ENCODE measurements around the gene ADAT3.

ADAT3 gene

DNA sequence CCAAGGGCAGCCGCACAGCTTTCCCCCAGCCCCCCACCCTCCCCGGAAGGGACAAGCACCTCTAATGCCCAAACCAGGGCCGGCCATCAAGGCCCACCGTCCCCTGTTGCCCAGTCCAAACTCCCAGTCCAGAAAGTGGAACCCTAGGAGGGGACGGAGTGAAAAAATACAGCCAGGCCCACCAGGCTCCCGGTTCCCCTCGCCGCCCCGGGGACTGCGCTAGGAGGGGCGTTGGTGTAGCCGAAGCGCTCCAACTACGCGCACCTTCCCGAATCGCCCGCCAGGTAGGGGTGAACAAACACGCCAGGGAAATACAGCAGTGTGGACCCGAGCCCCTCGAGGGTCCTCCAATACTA is 43.2 kb upstream of the ADAT3 start:
- Histone ChIP-seq H3K4me2 (ENCODE audit: low read length) (peak overlapping the region; percentile 84), H3K4ac (ENCODE audit: low read depth, low read length) (no peak overlapping the region), H4K5ac (ENCODE audit: low read length) (no peak overlapping the region), H2BK5ac (ENCODE audit: low read length) (no peak overlapping the region), H2AK5ac (ENCODE audit: low read length) (no peak overlapping the region), H3K27me3 (ENCODE audit: insufficient read depth, low read length, poor library complexity) (no peaks in the 10 kb centered on the region), H3K79me2 (ENCODE audit: control insufficient read depth, insufficient read depth, low read length) (peaks cover 49% of the 10 kb centered on the region), H3K4me3 (ENCODE audit: low read length) (peak overlapping the region; percentile 84), H3K79me1 (ENCODE audit: low read length) (peaks cover 13% of the 10 kb centered on the region), H3K23ac (ENCODE audit: low read length) (no peak overlapping the region), H3K36me3 (ENCODE audit: control insufficient read depth, insufficient read depth, low read length) (no peaks in the 10 kb centered on the region), H3K27ac (ENCODE audit: low read depth, low read length) (no peak overlapping the region), H3K9ac (ENCODE audit: low read length) (peak overlapping the region; percentile 82), H2BK120ac (ENCODE audit: low read depth, low read length) (no peak overlapping the region), H3K56ac (ENCODE audit: low read length) (peak overlapping the region; percentile 90), H3K4me1 (ENCODE audit: control insufficient read depth, low read depth, low read length) (peaks cover 13% of the 10 kb centered on the region), H2BK15ac (replicated peaks; ENCODE audit: low read depth) (no peak overlapping the region), H3K18ac (ENCODE audit: low read length) (peak overlapping the region; percentile 71), H4K8ac (ENCODE audit: low read depth, low read length) (no peak overlapping the region)
- DNase-seq, result no peak
- WGBS (ENCODE audit: extremely low coverage, insufficient coverage, low lambda C conversion rate), result no CpG with 5 or more reads among the region's 21 CpGs

DNA sequence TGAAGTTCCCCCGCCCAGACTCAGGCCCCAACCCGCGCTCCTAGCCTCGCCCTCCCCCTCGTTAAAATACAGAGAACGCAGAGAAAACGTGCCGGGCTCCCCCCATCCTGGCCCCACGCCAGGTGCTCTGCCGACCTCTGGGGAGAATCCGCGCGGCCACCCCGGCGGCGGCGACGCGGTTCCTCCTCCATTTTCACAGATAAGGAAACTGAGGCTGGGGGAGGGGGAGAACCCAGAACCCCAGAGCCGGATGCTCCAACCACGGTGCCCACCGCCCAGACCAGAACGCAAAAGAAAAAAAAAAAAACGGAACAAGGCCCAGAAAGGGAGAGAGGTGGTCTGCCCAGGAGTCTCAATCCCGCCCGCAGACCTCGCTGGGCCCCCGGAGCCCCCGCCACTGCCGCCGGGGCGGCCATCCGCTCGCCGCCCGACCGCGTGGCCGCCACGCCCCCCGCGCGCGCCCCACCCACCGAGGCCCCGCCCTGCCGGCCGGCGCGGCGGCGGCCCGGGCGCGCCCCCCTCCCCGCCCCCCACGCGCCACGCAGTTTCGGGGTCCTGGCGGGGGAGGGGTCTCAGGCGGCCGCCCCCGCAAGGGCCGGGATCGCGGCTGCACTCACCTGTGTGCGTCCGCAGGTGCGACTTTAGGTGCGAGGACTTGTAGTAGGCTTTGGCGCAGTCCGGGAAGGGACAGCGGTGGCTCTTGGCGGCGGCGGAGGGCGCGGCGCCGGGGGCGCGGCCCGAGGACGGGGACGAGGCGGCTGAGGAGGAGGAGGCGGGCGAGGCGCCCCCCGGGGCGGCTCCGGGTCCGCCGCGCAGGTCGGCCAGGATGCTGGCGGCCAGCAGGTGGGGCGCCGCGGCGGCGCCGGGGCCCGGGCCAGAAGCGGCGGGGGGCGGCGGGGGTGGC is 42.5 kb upstream of the ADAT3 start:
- no peak overlapping the region for H2AK5ac ChIP-seq (ENCODE audit: low read length)
- H3K4me2 ChIP-seq (ENCODE audit: low read length), result peak overlapping the region; percentile 84
- H3K27ac ChIP-seq (ENCODE audit: low read depth, low read length), result peak overlapping the region; percentile 80
- H3K79me1 ChIP-seq (ENCODE audit: low read length), result peaks cover 13% of the 10 kb centered on the region
- peaks cover 12% of the 10 kb centered on the region for H3K4me1 ChIP-seq (ENCODE audit: control insufficient read depth, low read depth, low read length)
- no peak overlapping the region for H4K8ac ChIP-seq (ENCODE audit: low read depth, low read length)
- H3K23ac ChIP-seq (ENCODE audit: low read length), result no peak overlapping the region
- WGBS (ENCODE audit: extremely low coverage, insufficient coverage, low lambda C conversion rate), result no CpG with 5 or more reads among the region's 109 CpGs
- H2BK5ac ChIP-seq (ENCODE audit: low read length), result no peak overlapping the region
- H4K5ac ChIP-seq (ENCODE audit: low read length), result no peak overlapping the region
- H2BK15ac ChIP-seq (replicated peaks; ENCODE audit: low read depth), result no peak overlapping the region
- H3K4ac ChIP-seq (ENCODE audit: low read depth, low read length), result peak overlapping the region; percentile 40
- peak overlapping the region; percentile 90 for H3K9ac ChIP-seq (ENCODE audit: low read length)
- H3K36me3 ChIP-seq (ENCODE audit: control insufficient read depth, insufficient read depth, low read length), result no peaks in the 10 kb centered on the region
- H3K18ac ChIP-seq (ENCODE audit: low read length), result peak overlapping the region; percentile 81
- no peak overlapping the region for H2BK120ac ChIP-seq (ENCODE audit: low read depth, low read length)
- peak; percentile 65 for DNase-seq
- H3K4me3 ChIP-seq (ENCODE audit: low read length), result peak overlapping the region; percentile 88
- H3K56ac ChIP-seq (ENCODE audit: low read length), result peak overlapping the region; percentile 90
- peaks cover 46% of the 10 kb centered on the region for H3K79me2 ChIP-seq (ENCODE audit: control insufficient read depth, insufficient read depth, low read length)
- no peaks in the 10 kb centered on the region for H3K27me3 ChIP-seq (ENCODE audit: insufficient read depth, low read length, poor library complexity)

DNA sequence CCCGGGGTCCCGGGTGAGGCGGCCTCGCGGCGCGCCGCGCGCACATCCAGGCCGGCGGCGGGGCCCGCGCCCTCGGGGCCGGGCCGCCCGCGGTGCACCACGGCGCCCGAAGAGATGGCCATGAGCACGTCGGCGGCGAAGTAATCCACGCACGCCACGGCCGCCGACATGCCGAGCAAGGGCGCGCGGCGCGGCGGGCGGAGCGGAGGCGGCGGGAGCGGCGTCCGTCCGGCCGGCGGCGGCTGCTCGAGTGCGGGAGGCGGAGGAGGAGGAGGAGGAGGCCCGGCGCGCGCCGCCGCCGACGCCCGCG is 41.9 kb upstream of the ADAT3 start, which contains the start of gene KLF16:
TSS of gene KLF16 (minus strand) at position 252 of the 310 bp plus-strand sequence. CDS start at position 170, 82 bp downstream.
- WGBS (ENCODE audit: extremely low coverage, insufficient coverage, low lambda C conversion rate), result no CpG with 5 or more reads among the region's 63 CpGs

DNA sequence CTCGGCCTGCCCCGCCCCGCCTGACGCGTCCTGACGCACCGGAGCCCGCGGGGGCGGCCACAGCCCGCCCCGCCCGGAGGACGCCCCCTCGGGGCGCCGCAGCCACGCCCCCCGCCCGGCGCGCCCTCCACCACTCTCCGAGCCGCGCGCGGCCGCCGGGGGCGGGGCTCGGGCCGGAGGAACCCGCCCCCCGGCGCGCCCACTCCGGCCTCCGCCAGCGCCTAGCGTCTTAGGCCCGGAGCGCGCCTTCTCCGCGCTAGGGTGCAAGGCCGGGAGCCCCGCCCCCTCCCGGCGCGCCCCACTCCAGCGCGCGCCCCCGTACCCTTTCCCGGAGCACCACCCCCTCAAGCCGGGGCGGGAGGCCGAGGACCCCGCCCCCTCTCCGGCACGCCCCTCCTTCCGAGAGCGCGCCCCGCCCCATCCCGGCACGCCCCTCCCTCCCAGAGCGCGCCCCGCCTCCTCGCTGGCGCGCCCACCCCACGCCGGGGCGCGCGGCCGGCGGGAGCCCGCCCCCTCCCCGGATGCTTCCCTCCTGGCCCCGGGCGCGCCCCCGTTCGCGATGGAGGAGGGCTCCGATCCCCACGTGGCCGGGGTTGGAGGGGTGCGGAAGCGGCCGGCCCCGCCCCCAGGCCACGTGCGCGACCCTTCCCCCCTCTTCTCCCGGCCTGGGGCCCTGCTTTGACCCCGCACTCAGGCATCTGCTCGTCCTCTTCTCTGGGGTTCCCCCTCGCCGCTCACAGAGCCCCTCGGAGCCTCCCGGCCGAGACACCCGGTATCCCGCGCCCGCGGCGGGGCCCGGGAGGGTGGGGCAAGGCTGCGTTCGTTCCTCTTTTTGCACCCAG is 41.3 kb upstream of the ADAT3 start:
- Histone ChIP-seq H2BK120ac (ENCODE audit: low read depth, low read length) (peak overlapping the region; percentile 69), H4K5ac (ENCODE audit: low read length) (no peak overlapping the region), H3K27me3 (ENCODE audit: insufficient read depth, low read length, poor library complexity) (no peaks in the 10 kb centered on the region), H3K36me3 (ENCODE audit: control insufficient read depth, insufficient read depth, low read length) (no peaks in the 10 kb centered on the region), H3K56ac (ENCODE audit: low read length) (peak overlapping the region; percentile 93), H3K23ac (ENCODE audit: low read length) (no peak overlapping the region), H4K8ac (ENCODE audit: low read depth, low read length) (peak overlapping the region; percentile 82), H3K4me1 (ENCODE audit: control insufficient read depth, low read depth, low read length) (peaks cover 10% of the 10 kb centered on the region), H3K79me2 (ENCODE audit: control insufficient read depth, insufficient read depth, low read length) (peaks cover 34% of the 10 kb centered on the region), H3K18ac (ENCODE audit: low read length) (peak overlapping the region; percentile 96), H2AK5ac (ENCODE audit: low read length) (no peak overlapping the region), H2BK5ac (ENCODE audit: low read length) (peak overlapping the region; percentile 27), H3K4me2 (ENCODE audit: low read length) (peak overlapping the region; percentile 39), H3K9ac (ENCODE audit: low read length) (peak overlapping the region; percentile 94), H2BK15ac (replicated peaks; ENCODE audit: low read depth) (peak overlapping the region; percentile 10), H3K27ac (ENCODE audit: low read depth, low read length) (peak overlapping the region; percentile 92), H3K4me3 (ENCODE audit: low read length) (peak overlapping the region; percentile 54), H3K4ac (ENCODE audit: low read depth, low read length) (peak overlapping the region; percentile 98), H3K79me1 (ENCODE audit: low read length) (peaks cover 6% of the 10 kb centered on the region)
- no CpG with 5 or more reads among the region's 115 CpGs for WGBS (ENCODE audit: extremely low coverage, insufficient coverage, low lambda C conversion rate)
- peak; percentile 96 for DNase-seq

More for the DNA sequence above, 41.9 kb upstream of the ADAT3 start, which contains the start of gene KLF16:
- H3K9ac ChIP-seq (ENCODE audit: low read length), result peak within 1 kb of the TSS; percentile 94
- peak within 1 kb of the TSS; percentile 96 for H3K18ac ChIP-seq (ENCODE audit: low read length)
- DNase-seq, result no peak
- H3K79me2 ChIP-seq (ENCODE audit: control insufficient read depth, insufficient read depth, low read length), result peaks cover 40% of the 10 kb centered on the region
- peak within 1 kb of the TSS; percentile 98 for H3K4ac ChIP-seq (ENCODE audit: low read depth, low read length)
- H3K27ac ChIP-seq (ENCODE audit: low read depth, low read length), result peak within 1 kb of the TSS; percentile 92
- peak within 1 kb of the TSS; percentile 10 for H2BK15ac ChIP-seq (replicated peaks; ENCODE audit: low read depth)
- peaks cover 10% of the 10 kb centered on the region for H3K79me1 ChIP-seq (ENCODE audit: low read length)
- no peaks in the 10 kb centered on the region for H3K27me3 ChIP-seq (ENCODE audit: insufficient read depth, low read length, poor library complexity)
- peak within 1 kb of the TSS; percentile 27 for H2BK5ac ChIP-seq (ENCODE audit: low read length)
- peak within 1 kb of the TSS; percentile 88 for H3K4me3 ChIP-seq (ENCODE audit: low read length)
- H2BK120ac ChIP-seq (ENCODE audit: low read depth, low read length), result peak within 1 kb of the TSS; percentile 69
- peak within 1 kb of the TSS; percentile 82 for H4K8ac ChIP-seq (ENCODE audit: low read depth, low read length)
- H3K23ac ChIP-seq (ENCODE audit: low read length), result no peak within 1 kb of the TSS
- no peak within 1 kb of the TSS for H2AK5ac ChIP-seq (ENCODE audit: low read length)
- H3K36me3 ChIP-seq (ENCODE audit: control insufficient read depth, insufficient read depth, low read length), result no peaks in the 10 kb centered on the region
- H4K5ac ChIP-seq (ENCODE audit: low read length), result no peak within 1 kb of the TSS
- peaks cover 10% of the 10 kb centered on the region for H3K4me1 ChIP-seq (ENCODE audit: control insufficient read depth, low read depth, low read length)
- peak within 1 kb of the TSS; percentile 84 for H3K4me2 ChIP-seq (ENCODE audit: low read length)
- peak within 1 kb of the TSS; percentile 93 for H3K56ac ChIP-seq (ENCODE audit: low read length)

DNA sequence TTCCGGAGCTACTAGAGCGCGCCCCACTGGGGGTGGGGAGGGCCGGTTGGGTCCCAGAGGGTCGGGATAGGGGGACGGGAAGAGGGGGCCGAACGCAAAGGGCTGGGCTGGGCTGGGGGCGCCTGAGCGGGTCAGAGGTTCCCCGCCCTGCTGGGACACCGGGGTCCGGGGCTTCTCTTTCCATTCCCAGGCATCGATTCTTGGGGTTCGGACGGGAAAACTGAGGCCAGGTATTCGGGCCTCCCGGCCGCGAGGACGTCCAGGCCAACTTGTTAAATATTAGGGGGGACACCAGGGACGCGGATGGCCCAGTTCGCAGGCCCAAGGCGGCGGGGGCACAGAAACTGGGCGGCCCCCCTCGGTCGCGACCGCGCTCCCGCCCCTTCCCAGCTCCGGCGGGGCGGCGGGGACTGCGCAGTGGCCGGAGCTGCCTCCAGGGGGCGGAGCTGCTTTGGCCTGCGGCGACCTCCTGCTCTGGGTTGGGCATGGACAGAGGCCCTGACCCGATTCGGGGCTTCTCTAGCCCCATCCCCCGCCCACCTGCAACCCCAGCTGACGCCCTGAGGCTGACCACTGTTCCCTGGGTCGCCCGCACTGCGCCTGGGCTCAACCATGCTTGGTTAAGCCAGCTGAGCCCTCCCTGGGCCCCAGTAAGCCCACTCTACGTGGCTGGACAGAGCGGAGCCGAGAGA is 40.6 kb upstream of the ADAT3 start:
- WGBS (ENCODE audit: extremely low coverage, insufficient coverage, low lambda C conversion rate), result no CpG with 5 or more reads among the region's 52 CpGs
- Histone ChIP-seq H3K23ac (ENCODE audit: low read length) (peak overlapping the region; percentile 85), H2AK5ac (ENCODE audit: low read length) (no peak overlapping the region), H2BK120ac (ENCODE audit: low read depth, low read length) (peak overlapping the region; percentile 69), H2BK15ac (replicated peaks; ENCODE audit: low read depth) (peak overlapping the region; percentile 10), H3K27ac (ENCODE audit: low read depth, low read length) (peak overlapping the region; percentile 92), H3K9ac (ENCODE audit: low read length) (peak overlapping the region; percentile 94), H3K56ac (ENCODE audit: low read length) (peak overlapping the region; percentile 96), H3K4ac (ENCODE audit: low read depth, low read length) (peak overlapping the region; percentile 98), H3K27me3 (ENCODE audit: insufficient read depth, low read length, poor library complexity) (no peaks in the 10 kb centered on the region), H3K79me1 (ENCODE audit: low read length) (peaks cover 4% of the 10 kb centered on the region), H3K4me1 (ENCODE audit: control insufficient read depth, low read depth, low read length) (peaks cover 8% of the 10 kb centered on the region), H2BK5ac (ENCODE audit: low read length) (peak overlapping the region; percentile 27), H3K79me2 (ENCODE audit: control insufficient read depth, insufficient read depth, low read length) (peaks cover 27% of the 10 kb centered on the region), H3K4me3 (ENCODE audit: low read length) (peak overlapping the region; percentile 54), H4K8ac (ENCODE audit: low read depth, low read length) (peak overlapping the region; percentile 82), H3K36me3 (ENCODE audit: control insufficient read depth, insufficient read depth, low read length) (no peaks in the 10 kb centered on the region), H3K18ac (ENCODE audit: low read length) (peak overlapping the region; percentile 96), H4K5ac (ENCODE audit: low read length) (no peak overlapping the region), H3K4me2 (ENCODE audit: low read length) (peak overlapping the region; percentile 74)
- DNase-seq, result peak; percentile 83
